Tibial nerve (tissue), 4 donors: ENCODE data around the gene ASCL2. TPM values are rescaled to one million over a fixed set of nuclear protein-coding genes. Genes with fewer than 3 reads are reported as not detected.

Experiments
- DNase-seq, 2 donors: peaks; one replicate each; pipeline ENCODE4 v3.0.0-alpha.2; 2019; ENCODE audit warnings: low spot score in 2 of 2
- H3K27ac ChIP-seq, 4 donors: fragments of 200-600 bp; sonication (generic) in 3 of 4; one replicate each; pipeline ENCODE4 v1.5.1; 2017 to 2019; ENCODE audit warnings: mild to moderate bottlenecking in 1 of 4
- H3K27me3 ChIP-seq, 2 donors: fragments of 200-600 bp; sonication (generic) in 1 of 2; one replicate each; pipeline versions ENCODE4 v1.5.1 to v1.6.0; 2017 to 2019
- H3K36me3 ChIP-seq, 3 donors: fragments of 200-600 bp; sonication (generic); one replicate each; pipeline ENCODE4 v1.5.1; 2018 to 2019
- H3K4me1 ChIP-seq, 4 donors: fragments of 200-600 bp; sonication (generic) in 3 of 4; one replicate each; pipeline ENCODE4 v1.5.1; 2017 to 2019
- H3K4me3 ChIP-seq, 4 donors: fragments of 200-600 bp; sonication (generic) in 3 of 4; one replicate each; pipeline ENCODE4 v1.5.1; 2017 to 2019; ENCODE audit warnings: mild to moderate bottlenecking in 1 of 4, moderate library complexity in 1 of 4
- H3K9me3 ChIP-seq, 4 donors: fragments of 200-600 bp; sonication (generic) in 3 of 4; one replicate each; pipeline ENCODE4 v1.5.1; 2017 to 2019
- CTCF ChIP-seq, 5 experiments: fragments of 200-600 bp in 3 of 5; fragments of 450-650 bp in 2 of 5; sonication (generic) in 3 of 5; IDR thresholded peaks; one replicate each; pipeline ENCODE4 v1.5.1; 2016 to 2019; ENCODE audit warnings: antibody characterized with exemption in 5 of 5, mild to moderate bottlenecking in 3 of 5, moderate library complexity in 2 of 5
- EP300 ChIP-seq, 2 donors: sonication (generic); formaldehyde crosslinking; IDR thresholded peaks; one replicate each; pipeline ENCODE4 v1.6.1; 2017; ENCODE audit warnings: antibody characterized with exemption in 2 of 2, mild to moderate bottlenecking in 1 of 2
- POLR2A ChIP-seq, 2 donors: fragments of 450-650 bp; IDR thresholded peaks; one replicate each; pipeline ENCODE4 v1.6.1; 2017; ENCODE audit warnings: antibody characterized with exemption in 2 of 2, mild to moderate bottlenecking in 2 of 2, moderate library complexity in 2 of 2
- WGBS, 2 donors: methylation state at CpG; one replicate each; pipeline ENCODE4 v1.1.5; 2018; 5-methylcytosine and 5-hydroxymethylcytosine counted together
- total RNA-seq, 4 donors: library from RNA; depleted of rRNA; stranded (reverse); fragments of >200 nt; gene quantifications; one replicate each; pipeline ENCODE4 v1.1.0, GENCODE V29; 2016

The ASCL2 gene
- total RNA-seq, 4 donors from 2014 or later, result 0.66 to 4.1 (median 3.0) TPM

- TF ChIP-seq EP300 (IDR thresholded peaks at IDR 0.05) (no peak), CTCF (IDR thresholded peaks at IDR 0.05) (no peak)
- Histone ChIP-seq H3K9me3 (peaks cover 0 to 6% (median 0%) of the 10 kb centered on the region in 4 donors), H3K36me3 (no peaks in the 10 kb centered on the region), H3K4me1 (no peaks in the 10 kb centered on the region), H3K27ac (no peak overlapping the region), H3K4me3 (no peak overlapping the region), H3K27me3 (no peaks in the 10 kb centered on the region)
- no peak for DNase-seq
- 87 to 88% methylated on average over 28 of the region's 29 CpGs for WGBS, 2 donors
Measured at GRCh38 chr11:2258501-2259465, 11.6 kb downstream of the ASCL2 start.

GRCh38 chr11:2256951-2257700 is 13.3 kb downstream of the ASCL2 start:
- DNase-seq, result no peak
- Histone ChIP-seq H3K27ac (no peak overlapping the region), H3K27me3 (no peaks in the 10 kb centered on the region), H3K9me3 (peaks cover 0 to 6% (median 0%) of the 10 kb centered on the region in 4 donors), H3K4me1 (no peaks in the 10 kb centered on the region), H3K4me3 (no peak overlapping the region), H3K36me3 (no peaks in the 10 kb centered on the region)
- TF ChIP-seq POLR2A (IDR thresholded peaks at IDR 0.05) (no peak), EP300 (IDR thresholded peaks at IDR 0.05) (no peak), CTCF (IDR thresholded peaks at IDR 0.05) (no peak)
- 87 to 90% methylated on average over 26 to 31 of the region's 31 CpGs for WGBS, 2 donors

GRCh38 chr11:2256293-2256913 is 14.0 kb downstream of the ASCL2 start:
- TF ChIP-seq CTCF (IDR thresholded peaks at IDR 0.05) (no peak), EP300 (IDR thresholded peaks at IDR 0.05) (no peak), POLR2A (IDR thresholded peaks at IDR 0.05) (no peak)
- 84 to 87% methylated on average over 13 of the region's 14 CpGs for WGBS, 2 donors
- no peak overlapping the region for H3K27ac ChIP-seq
- H3K36me3 ChIP-seq, result no peaks in the 10 kb centered on the region
- DNase-seq, result no peak
- H3K27me3 ChIP-seq, result no peaks in the 10 kb centered on the region
- no peak overlapping the region for H3K4me3 ChIP-seq
- H3K4me1 ChIP-seq, result no peaks in the 10 kb centered on the region
- H3K9me3 ChIP-seq, result peaks cover 0 to 6% (median 0%) of the 10 kb centered on the region in 4 donors

- no peak for TF ChIP-seq POLR2A (IDR thresholded peaks at IDR 0.05)
- no peak for TF ChIP-seq CTCF (IDR thresholded peaks at IDR 0.05)
- TF ChIP-seq EP300 (IDR thresholded peaks at IDR 0.05), result no peak
- WGBS, 2 donors, result 84 to 90% methylated on average over 6 of the region's 6 CpGs
- no peaks in the 10 kb centered on the region for H3K4me1 ChIP-seq
- H3K9me3 ChIP-seq, result peaks cover 0 to 6% (median 0%) of the 10 kb centered on the region in 4 donors
- H3K27me3 ChIP-seq, result no peaks in the 10 kb centered on the region
- no peaks in the 10 kb centered on the region for H3K36me3 ChIP-seq
- H3K4me3 ChIP-seq, result no peak overlapping the region
- H3K27ac ChIP-seq, result no peak overlapping the region
- no peak for DNase-seq
Measured at GRCh38 chr11:2252018-2252417, 18.4 kb downstream of the ASCL2 start.
